ENCODE results near the gene ANKMY1.

- TF ChIP-seq, protein P1, sequence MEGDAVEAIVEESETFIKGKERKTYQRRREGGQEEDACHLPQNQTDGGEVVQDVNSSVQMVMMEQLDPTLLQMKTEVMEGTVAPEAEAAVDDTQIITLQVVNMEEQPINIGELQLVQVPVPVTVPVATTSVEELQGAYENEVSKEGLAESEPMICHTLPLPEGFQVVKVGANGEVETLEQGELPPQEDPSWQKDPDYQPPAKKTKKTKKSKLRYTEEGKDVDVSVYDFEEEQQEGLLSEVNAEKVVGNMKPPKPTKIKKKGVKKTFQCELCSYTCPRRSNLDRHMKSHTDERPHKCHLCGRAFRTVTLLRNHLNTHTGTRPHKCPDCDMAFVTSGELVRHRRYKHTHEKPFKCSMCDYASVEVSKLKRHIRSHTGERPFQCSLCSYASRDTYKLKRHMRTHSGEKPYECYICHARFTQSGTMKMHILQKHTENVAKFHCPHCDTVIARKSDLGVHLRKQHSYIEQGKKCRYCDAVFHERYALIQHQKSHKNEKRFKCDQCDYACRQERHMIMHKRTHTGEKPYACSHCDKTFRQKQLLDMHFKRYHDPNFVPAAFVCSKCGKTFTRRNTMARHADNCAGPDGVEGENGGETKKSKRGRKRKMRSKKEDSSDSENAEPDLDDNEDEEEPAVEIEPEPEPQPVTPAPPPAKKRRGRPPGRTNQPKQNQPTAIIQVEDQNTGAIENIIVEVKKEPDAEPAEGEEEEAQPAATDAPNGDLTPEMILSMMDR (IDR thresholded peaks at IDR 0.05), result no peak
- TF ChIP-seq POLR2A (IDR thresholded peaks at IDR 0.05) (no peak), POLR2AphosphoS5 (IDR thresholded peaks at IDR 0.05; ENCODE audit: insufficient read depth in 1 of 2, low read depth in 1 of 2) (no peak)
Measured at GRCh38 chr2:240438810-240439697, 118.7 kb downstream of the ANKMY1 start.

All from vagina (tissue), 2 donors.